ENCODE data around the gene RAB4B.

DNA sequence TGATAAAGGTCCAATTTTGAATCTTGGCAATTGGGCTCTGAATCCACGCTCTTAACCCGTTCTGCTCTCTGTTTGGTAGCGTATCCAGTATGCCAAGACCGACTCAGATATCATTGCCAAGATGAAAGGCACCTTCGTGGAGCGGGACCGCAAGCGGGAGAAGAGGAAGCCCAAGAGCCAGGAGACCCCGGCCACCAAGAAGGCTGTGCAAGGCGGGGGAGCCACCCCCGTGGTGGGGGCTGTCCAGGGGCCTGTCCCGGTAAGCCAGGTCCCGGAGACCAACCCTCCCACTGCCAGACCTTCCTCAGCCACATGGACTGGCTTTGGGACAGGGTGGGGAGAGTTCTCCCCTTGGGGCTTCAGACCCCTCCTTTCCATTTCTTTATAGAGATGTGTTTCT, 18.7 kb upstream of the RAB4B start:
- TF ChIP-seq, protein P1, sequence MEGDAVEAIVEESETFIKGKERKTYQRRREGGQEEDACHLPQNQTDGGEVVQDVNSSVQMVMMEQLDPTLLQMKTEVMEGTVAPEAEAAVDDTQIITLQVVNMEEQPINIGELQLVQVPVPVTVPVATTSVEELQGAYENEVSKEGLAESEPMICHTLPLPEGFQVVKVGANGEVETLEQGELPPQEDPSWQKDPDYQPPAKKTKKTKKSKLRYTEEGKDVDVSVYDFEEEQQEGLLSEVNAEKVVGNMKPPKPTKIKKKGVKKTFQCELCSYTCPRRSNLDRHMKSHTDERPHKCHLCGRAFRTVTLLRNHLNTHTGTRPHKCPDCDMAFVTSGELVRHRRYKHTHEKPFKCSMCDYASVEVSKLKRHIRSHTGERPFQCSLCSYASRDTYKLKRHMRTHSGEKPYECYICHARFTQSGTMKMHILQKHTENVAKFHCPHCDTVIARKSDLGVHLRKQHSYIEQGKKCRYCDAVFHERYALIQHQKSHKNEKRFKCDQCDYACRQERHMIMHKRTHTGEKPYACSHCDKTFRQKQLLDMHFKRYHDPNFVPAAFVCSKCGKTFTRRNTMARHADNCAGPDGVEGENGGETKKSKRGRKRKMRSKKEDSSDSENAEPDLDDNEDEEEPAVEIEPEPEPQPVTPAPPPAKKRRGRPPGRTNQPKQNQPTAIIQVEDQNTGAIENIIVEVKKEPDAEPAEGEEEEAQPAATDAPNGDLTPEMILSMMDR (IDR thresholded peaks at IDR 0.05; ENCODE audit: insufficient read depth, low read length): no peak
- TF ChIP-seq POLR2AphosphoS5 (IDR thresholded peaks at IDR 0.05; ENCODE audit: low read depth): no peak

Data from HL-60 (cell line).